Parathyroid adenoma (tissue), 2 donors: ENCODE data around the gene FBXW12.

Experiments
- H2AFZ ChIP-seq: fragments of 300-600 bp; sonication (generic); one replicate; pipeline ENCODE4 v1.7.0; 2017; ENCODE audit warnings: antibody characterized with exemption, mild to moderate bottlenecking
- H3K27ac ChIP-seq: fragments of 300-600 bp; sonication (generic); one replicate; pipeline ENCODE4 v1.7.0; 2017
- H3K27me3 ChIP-seq: fragments of 300-600 bp; sonication (generic); one replicate; pipeline ENCODE4 v1.7.0; 2017; ENCODE audit warnings: low read length; ENCODE audit not compliant: control insufficient read depth, insufficient read depth
- H3K36me3 ChIP-seq: fragments of 300-600 bp; sonication (generic); one replicate; pipeline ENCODE4 v1.7.0; 2017; ENCODE audit warnings: low read length; ENCODE audit not compliant: control insufficient read depth, insufficient read depth
- H3K4me1 ChIP-seq: fragments of 300-600 bp; sonication (generic); one replicate; pipeline ENCODE4 v1.7.0; 2017; ENCODE audit warnings: control low read depth
- H3K4me2 ChIP-seq: fragments of 300-600 bp; sonication (generic); one replicate; pipeline ENCODE4 v1.7.0; 2017; ENCODE audit warnings: low read length
- H3K4me3 ChIP-seq: fragments of 300-600 bp; sonication (generic); one replicate; pipeline ENCODE4 v1.7.0; 2017; ENCODE audit warnings: low read depth, low read length
- H3K79me2 ChIP-seq: fragments of 300-600 bp; sonication (generic); one replicate; pipeline ENCODE4 v1.7.0; 2017; ENCODE audit warnings: control low read depth
- H3K9ac ChIP-seq: fragments of 300-600 bp; sonication (generic); one replicate; pipeline ENCODE4 v1.7.0; 2017; ENCODE audit warnings: mild to moderate bottlenecking
- H3K9me3 ChIP-seq: fragments of 300-600 bp; sonication (generic); one replicate; pipeline ENCODE4 v1.7.0; 2017; ENCODE audit warnings: low read length; ENCODE audit not compliant: control insufficient read depth
- CTCF ChIP-seq: fragments of 300-600 bp; sonication (generic); IDR thresholded peaks from one replicate; pipeline ENCODE4 v1.7.0; 2017; ENCODE audit warnings: antibody characterized with exemption, mild to moderate bottlenecking
- donor health status: primary hyperparathyroidism.

Gene FBXW12

GRCh38 chr3:48409291-48410201 lies 37.5 kb downstream of the FBXW12 start:
- Histone ChIP-seq H3K9ac (no peak overlapping the region), H3K9me3 (no peaks in the 10 kb centered on the region), H3K27ac (no peak overlapping the region), H3K79me2 (no peaks in the 10 kb centered on the region), H3K4me1 (no peaks in the 10 kb centered on the region), H3K4me3 (no peak overlapping the region), H2AFZ (no peak overlapping the region), H3K4me2 (no peak overlapping the region), H3K27me3 (no peaks in the 10 kb centered on the region), H3K36me3 (no peaks in the 10 kb centered on the region)
- no peak for TF ChIP-seq CTCF

GRCh38 chr3:48410205-48411040 lies 38.4 kb downstream of the FBXW12 start:
- no peak overlapping the region for H3K9ac ChIP-seq
- H3K79me2 ChIP-seq: no peaks in the 10 kb centered on the region
- H3K9me3 ChIP-seq: no peaks in the 10 kb centered on the region
- H3K27ac ChIP-seq: no peak overlapping the region
- no peak for TF ChIP-seq CTCF
- H3K36me3 ChIP-seq: no peaks in the 10 kb centered on the region
- H3K27me3 ChIP-seq: no peaks in the 10 kb centered on the region
- H2AFZ ChIP-seq: no peak overlapping the region
- H3K4me3 ChIP-seq: no peak overlapping the region
- H3K4me1 ChIP-seq: no peaks in the 10 kb centered on the region
- no peak overlapping the region for H3K4me2 ChIP-seq

GRCh38 chr3:48411041-48411588 lies 39.1 kb downstream of the FBXW12 start:
- no peak overlapping the region for H2AFZ ChIP-seq
- no peaks in the 10 kb centered on the region for H3K79me2 ChIP-seq
- H3K9me3 ChIP-seq: no peaks in the 10 kb centered on the region
- no peak overlapping the region for H3K9ac ChIP-seq
- no peaks in the 10 kb centered on the region for H3K27me3 ChIP-seq
- no peaks in the 10 kb centered on the region for H3K4me1 ChIP-seq
- no peak overlapping the region for H3K4me2 ChIP-seq
- TF ChIP-seq CTCF: no peak
- H3K27ac ChIP-seq: no peak overlapping the region
- no peaks in the 10 kb centered on the region for H3K36me3 ChIP-seq
- no peak overlapping the region for H3K4me3 ChIP-seq

GRCh38 chr3:48411606-48412374 lies 39.8 kb downstream of the FBXW12 start:
- H3K27ac ChIP-seq: no peak overlapping the region
- no peaks in the 10 kb centered on the region for H3K27me3 ChIP-seq
- no peak overlapping the region for H3K9ac ChIP-seq
- no peaks in the 10 kb centered on the region for H3K79me2 ChIP-seq
- no peaks in the 10 kb centered on the region for H3K9me3 ChIP-seq
- no peak for TF ChIP-seq CTCF
- no peak overlapping the region for H3K4me3 ChIP-seq
- no peak overlapping the region for H2AFZ ChIP-seq
- H3K36me3 ChIP-seq: no peaks in the 10 kb centered on the region
- no peak overlapping the region for H3K4me2 ChIP-seq
- no peaks in the 10 kb centered on the region for H3K4me1 ChIP-seq
